ENCODE measurements around the gene ADA.

DNA sequence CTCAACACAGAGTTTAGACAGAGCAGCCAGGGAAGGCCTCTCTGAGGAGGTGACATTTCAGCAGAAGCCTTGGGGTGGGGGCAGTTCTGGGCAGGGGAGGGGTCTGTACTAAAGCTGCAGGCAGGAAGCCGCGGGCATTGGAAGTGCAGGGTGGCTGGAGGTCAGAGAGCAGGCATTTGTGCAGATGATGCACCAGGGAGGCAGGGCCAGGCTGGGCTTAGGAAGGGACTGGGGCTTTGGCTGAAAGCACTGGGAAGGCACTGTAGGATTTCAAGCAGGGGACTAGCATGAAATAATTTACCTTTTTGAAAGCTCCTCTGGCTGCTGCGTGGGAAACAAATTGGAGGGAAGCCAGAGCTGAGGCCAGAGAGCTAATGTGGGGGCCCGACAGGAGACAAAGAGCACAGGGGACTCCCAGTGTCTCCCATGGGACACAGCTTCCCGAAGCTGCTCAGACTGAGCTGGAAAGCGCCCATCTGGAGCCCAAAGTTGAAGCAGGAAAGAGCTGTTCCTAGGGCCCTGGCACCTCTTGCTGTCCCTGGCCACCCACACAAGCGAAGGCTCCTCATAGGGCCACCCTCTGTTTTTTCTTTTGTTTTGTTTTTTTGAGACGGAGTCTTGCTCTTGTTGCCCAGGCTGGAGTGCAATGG, 19.3 kb downstream of the ADA start:
- TF ChIP-seq, protein P1, sequence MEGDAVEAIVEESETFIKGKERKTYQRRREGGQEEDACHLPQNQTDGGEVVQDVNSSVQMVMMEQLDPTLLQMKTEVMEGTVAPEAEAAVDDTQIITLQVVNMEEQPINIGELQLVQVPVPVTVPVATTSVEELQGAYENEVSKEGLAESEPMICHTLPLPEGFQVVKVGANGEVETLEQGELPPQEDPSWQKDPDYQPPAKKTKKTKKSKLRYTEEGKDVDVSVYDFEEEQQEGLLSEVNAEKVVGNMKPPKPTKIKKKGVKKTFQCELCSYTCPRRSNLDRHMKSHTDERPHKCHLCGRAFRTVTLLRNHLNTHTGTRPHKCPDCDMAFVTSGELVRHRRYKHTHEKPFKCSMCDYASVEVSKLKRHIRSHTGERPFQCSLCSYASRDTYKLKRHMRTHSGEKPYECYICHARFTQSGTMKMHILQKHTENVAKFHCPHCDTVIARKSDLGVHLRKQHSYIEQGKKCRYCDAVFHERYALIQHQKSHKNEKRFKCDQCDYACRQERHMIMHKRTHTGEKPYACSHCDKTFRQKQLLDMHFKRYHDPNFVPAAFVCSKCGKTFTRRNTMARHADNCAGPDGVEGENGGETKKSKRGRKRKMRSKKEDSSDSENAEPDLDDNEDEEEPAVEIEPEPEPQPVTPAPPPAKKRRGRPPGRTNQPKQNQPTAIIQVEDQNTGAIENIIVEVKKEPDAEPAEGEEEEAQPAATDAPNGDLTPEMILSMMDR (optimal IDR thresholded peaks at IDR 0.05 in 1 of 3, IDR thresholded peaks at IDR 0.05 in 1 of 3, conservative IDR thresholded peaks at IDR 0.05 in 1 of 3; ENCODE audit: extremely low read depth in 1 of 3, insufficient read depth in 2 of 3, low read length in 3 of 3) = no peak
- no peak for TF ChIP-seq EZH2 (IDR thresholded peaks at IDR 0.05; ENCODE audit: low read length)

All from keratinocyte (primary cell).